K562 (cell line): Measurements from ENCODE around the gene TMEM121. TPM values are rescaled to one million over a fixed set of nuclear protein-coding genes. Genes with fewer than 3 reads are reported as not detected.

Source experiments
- ATAC-seq: fragments of 200-7000 bp; cut with Tn5 transposase; 3 replicates; pipeline ENCODE4 v1.9.1; 2020; ENCODE audit warnings: moderate library complexity
- BruUV-seq: library from RNA; stranded (reverse); fragments of 400-500 nt; replicated peaks from 2 replicates; lab custom pipeline; 2021; lab: Mats Ljungman, UMichigan
- CTCF ChIA-PET: fragments of 300-600 bp; formaldehyde crosslinking; extraction: SDS; loops from one replicate; lab custom pipeline; 2021; ENCODE audit warnings: low intra/inter-chr PET ratio; lab: Yijun Ruan, JAX
- POLR2A ChIA-PET: fragments of 300-600, 350-650 bp; sonication (Branson Sonifier 250); formaldehyde crosslinking; extraction: SDS; loops from one replicate; lab custom pipeline; 2021; ENCODE audit warnings: antibody characterized with exemption, inconsistent platforms; lab: Yijun Ruan, JAX
- DNase-seq, 4 experiments: peaks; one replicate each; pipeline versions ENCODE4 v3.0.0 to v3.0.0-alpha.2; 2011 to 2018; ENCODE audit warnings: low spot score in 3 of 4, mixed read lengths in 3 of 4; ENCODE audit errors: extremely low read depth in 1 of 4
- FAIRE-seq: peaks from 2 replicates; lab custom pipeline; 2011; peaks lifted over from hg19 to GRCh38; lab: Jason Lieb, UNC
- H2AFZ ChIP-seq: 2 replicates; pipeline ENCODE4 v1.6.0; 2011; ENCODE audit warnings: low read depth, low read length, control low read depth, inconsistent platforms
- H3K27ac ChIP-seq: fragments of 200-600 bp; 3 replicates; pipeline ENCODE4 v1.8.0; 2011; ENCODE audit warnings: low read depth, mild to moderate bottlenecking, control low read depth, inconsistent platforms, low read length, moderate library complexity, mixed read lengths; ENCODE audit errors: extremely low read depth
- H3K27me3 ChIP-seq, 2 experiments: fragments of 300-600 bp in 1 of 2; 2 replicates in 1 of 2; 3 replicates in 1 of 2; pipeline versions ENCODE4 v1.6.0 to v1.8.0; 2011; ENCODE audit warnings: inconsistent platforms in 2 of 2, low read length in 2 of 2, mild to moderate bottlenecking in 1 of 2, mixed read lengths in 1 of 2, moderate library complexity in 1 of 2; ENCODE audit not compliant: control insufficient read depth in 2 of 2, insufficient read depth in 2 of 2
- H3K36me3 ChIP-seq: fragments of 300-600 bp; 3 replicates; pipeline ENCODE4 v1.8.0; 2011; ENCODE audit warnings: mild to moderate bottlenecking, low read length, inconsistent platforms; ENCODE audit not compliant: control insufficient read depth, insufficient read depth
- H3K4me1 ChIP-seq, 2 experiments: fragments of 200-600 bp in 1 of 2; replicated peaks in 1 of 2; 2 replicates in 1 of 2; 3 replicates in 1 of 2; pipeline versions ENCODE4 v1.5.1 to v1.8.0; 2011; ENCODE audit warnings: inconsistent platforms in 2 of 2, low read length in 2 of 2, mild to moderate bottlenecking in 1 of 2, mixed read lengths in 1 of 2, moderate library complexity in 1 of 2; ENCODE audit not compliant: control insufficient read depth in 2 of 2, insufficient read depth in 2 of 2
- H3K4me2 ChIP-seq: 2 replicates; pipeline ENCODE4 v1.6.1; 2011; ENCODE audit warnings: low read length, control low read depth, inconsistent platforms, mixed read lengths; ENCODE audit not compliant: insufficient read depth
- H3K4me3 ChIP-seq: fragments of 200-600 bp; sonication (generic), shearing (Covaris generic); 2 replicates; pipeline ENCODE4 v1.5.1; 2016; ENCODE audit warnings: control low read depth, inconsistent platforms
- H3K79me2 ChIP-seq: fragments of 200-600 bp; 3 replicates; pipeline ENCODE4 v1.8.0; 2011; ENCODE audit warnings: low read length, inconsistent platforms; ENCODE audit not compliant: control insufficient read depth, insufficient read depth
- H3K9ac ChIP-seq, 2 experiments: 2 replicates each; pipeline versions ENCODE4 v1.6.0 to v1.6.1; 2011; ENCODE audit warnings: low read depth in 2 of 2, low read length in 2 of 2, control low read depth in 1 of 2, inconsistent platforms in 1 of 2, mild to moderate bottlenecking in 1 of 2, mixed read lengths in 1 of 2; ENCODE audit not compliant: insufficient read depth in 1 of 2
- H3K9me1 ChIP-seq: one replicate; pipeline ENCODE4 v1.6.0; 2011; ENCODE audit warnings: inconsistent platforms, mild to moderate bottlenecking, low read length, moderate library complexity; ENCODE audit not compliant: control insufficient read depth, insufficient read depth
- H3K9me3 ChIP-seq: replicated peaks from 2 replicates; pipeline ENCODE4 v1.5.1; 2011; ENCODE audit warnings: low read depth, low read length, inconsistent platforms; ENCODE audit not compliant: control insufficient read depth, insufficient read depth
- H4K20me1 ChIP-seq: replicated peaks from 2 replicates; pipeline ENCODE4 v1.6.1; 2011; ENCODE audit warnings: low read length, inconsistent platforms, mixed read lengths; ENCODE audit not compliant: control insufficient read depth, insufficient read depth
- ARNT ChIP-seq, 2 experiments: fragments of 450-650 bp; IDR thresholded peaks; 2 replicates each; pipeline ENCODE4 v1.6.1; 2016; ENCODE audit warnings: mild to moderate bottlenecking in 1 of 2
- EGR1 ChIP-seq: fragments of 450-650 bp; conservative IDR thresholded peaks from 2 replicates; pipeline ENCODE4 v1.6.1; 2017; ENCODE audit warnings: mild to moderate bottlenecking
- RHOXF2B ChIP-seq: fragments of 250-450 bp; sonication (Bioruptor Pico); conservative IDR thresholded peaks from 2 replicates; pipeline ENCODE4 v1.5.1; 2021
- TRIM28 ChIP-seq: fragments of 450-650 bp; IDR thresholded peaks from 2 replicates; pipeline ENCODE4 v1.6.1; 2017
- USF2 ChIP-seq: sonication (generic); formaldehyde crosslinking; IDR thresholded peaks from 2 replicates; pipeline ENCODE4 v1.5.0; 2020; ENCODE audit warnings: missing genetic modification reagents
- ZNF23 ChIP-seq: fragments of 250-450 bp; sonication (Bioruptor Pico); IDR thresholded peaks from 2 replicates; pipeline ENCODE4 v1.4.0; 2020; ENCODE audit warnings: mild to moderate bottlenecking
- ZNF311 ChIP-seq: fragments of 250-450 bp; sonication (Bioruptor Pico); IDR thresholded peaks from 2 replicates; pipeline ENCODE4 v1.4.0; 2020; ENCODE audit warnings: mild to moderate bottlenecking, moderate library complexity
- ZNF449 ChIP-seq: fragments of 250-450 bp; sonication (Bioruptor Pico); IDR thresholded peaks from 2 replicates; pipeline ENCODE4 v1.8.0; 2022; ENCODE audit warnings: moderate library complexity, mild to moderate bottlenecking, inconsistent platforms
- ZNF76 ChIP-seq: fragments of 250-450 bp; sonication (Bioruptor Pico); IDR thresholded peaks from 2 replicates; pipeline ENCODE4 v1.4.0; 2020; ENCODE audit warnings: mild to moderate bottlenecking, moderate library complexity, borderline replicate concordance
- WGBS: fragments of 100-300 bp; shearing (Covaris generic); methylation state at CpG from one replicate; pipeline ENCODE4 v1.1.6; 2016; ENCODE audit warnings: low coverage, mixed read lengths; ENCODE audit not compliant: insufficient coverage; ENCODE audit errors: missing lambda C conversion rate; 5-methylcytosine and 5-hydroxymethylcytosine counted together
- in situ Hi-C: fragments of 300-500 bp; cut with MboI; formaldehyde crosslinking; loops from 4 replicates; pipeline ENCODE4 v1.15.0; 2018; ENCODE audit warnings: inconsistent platforms, mixed read lengths
- intact Hi-C: fragments of 100-400 bp; cut with micrococcal nuclease; formaldehyde crosslinking; loops from 2 replicates; pipeline ENCODE4 v1.14.2; 2022
- polyA plus RNA-seq, 8 experiments: library from polyadenylated mRNA; depleted of rRNA in 4 of 8; stranded (reverse) in 5 of 8; unstranded in 3 of 8; fragments of >200 nt; fragmentation: Nextera tagmentation in 2 of 8; fragmentation: Illumina TruSeq in 1 of 8; extraction: Ambion mirVana in 2 of 8; extraction: Trizol in 1 of 8; gene quantifications; 2 replicates each; pipeline versions ENCODE4 v1.2.1 to v1.2.3, GENCODE V29; 2011 to 2014; ENCODE audit warnings: inconsistent platforms in 1 of 8, missing spikeins in 1 of 8
- total RNA-seq, 7 experiments: library from RNA; depleted of rRNA in 6 of 7; stranded (reverse); fragments of >200 nt in 6 of 7; fragmentation: Illumina TruSeq in 2 of 7; extraction: Trizol in 2 of 7; gene quantifications; 2 replicates each; pipeline versions ENCODE4 v1.2.1 to v1.2.3, GENCODE V29; 2011 to 2021; ENCODE audit warnings: low replicate concordance in 1 of 7

TMEM121 gene
- total and polyA plus RNA-seq, 9 of the 15 experiments (the other 6 are each of a cell fraction or from before 2014, with no cell fraction given): 0.31 to 0.36 TPM; not detected in 7

- H4K20me1 ChIP-seq: no peaks in the 10 kb centered on the region; the same call in 1 of the 2 replicates
- ChIA-PET CTCF (interaction anchor here (1.5 kb wide), 1 partner anchor 48 kb away, joined by 4 read pairs; no protein-coding TSS in a partner anchor), POLR2A (interaction anchor here (1.4 to 2.4 kb wide), 2 partner anchors 8 to 10 kb away, joined by 8 to 12 read pairs; no protein-coding TSS in a partner anchor)
- H3K9ac ChIP-seq: no peak overlapping the region
- H3K27ac ChIP-seq: no peak overlapping the region
- H2AFZ ChIP-seq: no peak overlapping the region
- no peak for DNase-seq
- whole genome bisulfite sequencing: 0% methylated on average over 2 of the region's 15 CpGs
- peaks cover 0 to 5% of the 10 kb centered on the region in 2 experiments; a peak in 1 of 5 replicates for H3K27me3 ChIP-seq
- ATAC-seq: no peak
- in situ Hi-C loops: no loop called here
- intact Hi-C loops: no loop called here
- no peak overlapping the region for H3K4me3 ChIP-seq
- FAIRE-seq: no peak
- no peaks in the 10 kb centered on the region for H3K9me3 ChIP-seq
- BruUV-seq: no TSS peak
- no peaks in the 10 kb centered on the region for H3K9me1 ChIP-seq
- no peak overlapping the region for H3K4me2 ChIP-seq
- H3K4me1 ChIP-seq: peaks cover 5 to 91% of the 10 kb centered on the region in 2 experiments
- H3K36me3 ChIP-seq: no peaks in the 10 kb centered on the region
- no peaks in the 10 kb centered on the region for H3K79me2 ChIP-seq
- TF ChIP-seq ZNF23 (CRISPR knock-in tag) (no peak), USF2 (CRISPR knock-in tag) (no peak), ZNF76 (CRISPR knock-in tag) (no peak), EGR1 (no peak), RHOXF2B (no peak), ZNF449 (CRISPR knock-in tag) (no peak), TRIM28 (no peak), ZNF311 (CRISPR knock-in tag) (no peak), ARNT (IDR thresholded peaks at IDR 0.05) (no peak)
- TF ChIP-seq, all 486 proteins: peak for 0
Observed at GRCh38 chr14:105480199-105480746, 46.1 kb upstream of the TMEM121 start.
